ENCODE data around the gene OR3A2.
"Not testable (repeated sequence)": the region's sequence is repeated elsewhere in the genome, so short reads cannot be mapped to it uniquely, and the experiment has no call there.

OR3A2 gene

DNA sequence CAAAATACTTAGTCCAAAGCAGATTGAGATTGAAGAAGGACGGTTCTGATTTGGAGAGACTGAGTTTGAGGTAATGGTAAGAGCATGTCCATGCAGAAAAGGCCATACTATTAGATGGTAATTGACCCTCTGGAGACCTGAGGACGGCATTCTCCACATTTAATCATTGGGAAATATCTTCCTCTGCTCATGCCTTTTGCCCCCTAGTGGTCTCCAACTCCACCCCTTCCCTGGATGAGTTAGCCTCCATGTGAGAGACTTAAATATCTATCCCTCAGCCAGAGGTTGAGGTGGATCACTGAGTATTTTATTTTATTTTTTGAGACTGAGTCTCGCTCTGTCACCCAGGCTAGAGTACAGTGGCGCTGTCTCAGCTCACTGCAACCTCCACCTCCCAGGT lies 77.5 kb downstream of the OR3A2 start:
- TF ChIP-seq, protein P1, sequence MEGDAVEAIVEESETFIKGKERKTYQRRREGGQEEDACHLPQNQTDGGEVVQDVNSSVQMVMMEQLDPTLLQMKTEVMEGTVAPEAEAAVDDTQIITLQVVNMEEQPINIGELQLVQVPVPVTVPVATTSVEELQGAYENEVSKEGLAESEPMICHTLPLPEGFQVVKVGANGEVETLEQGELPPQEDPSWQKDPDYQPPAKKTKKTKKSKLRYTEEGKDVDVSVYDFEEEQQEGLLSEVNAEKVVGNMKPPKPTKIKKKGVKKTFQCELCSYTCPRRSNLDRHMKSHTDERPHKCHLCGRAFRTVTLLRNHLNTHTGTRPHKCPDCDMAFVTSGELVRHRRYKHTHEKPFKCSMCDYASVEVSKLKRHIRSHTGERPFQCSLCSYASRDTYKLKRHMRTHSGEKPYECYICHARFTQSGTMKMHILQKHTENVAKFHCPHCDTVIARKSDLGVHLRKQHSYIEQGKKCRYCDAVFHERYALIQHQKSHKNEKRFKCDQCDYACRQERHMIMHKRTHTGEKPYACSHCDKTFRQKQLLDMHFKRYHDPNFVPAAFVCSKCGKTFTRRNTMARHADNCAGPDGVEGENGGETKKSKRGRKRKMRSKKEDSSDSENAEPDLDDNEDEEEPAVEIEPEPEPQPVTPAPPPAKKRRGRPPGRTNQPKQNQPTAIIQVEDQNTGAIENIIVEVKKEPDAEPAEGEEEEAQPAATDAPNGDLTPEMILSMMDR (IDR thresholded peaks at IDR 0.05; ENCODE audit: low read depth, low read length): no peak
- DNase-seq: no peak
- H3K27ac ChIP-seq: no peak overlapping the region
- peaks cover 2% of the 10 kb centered on the region for H3K9me3 ChIP-seq (ENCODE audit: severe bottlenecking)
- no peak overlapping the region for H3K4me3 ChIP-seq (ENCODE audit: low read depth, low read length)
- H3K36me3 ChIP-seq: no peaks in the 10 kb centered on the region
- H3K27me3 ChIP-seq (ENCODE audit: insufficient read depth, low read depth, severe bottlenecking): peaks cover 79% of the 10 kb centered on the region

DNA sequence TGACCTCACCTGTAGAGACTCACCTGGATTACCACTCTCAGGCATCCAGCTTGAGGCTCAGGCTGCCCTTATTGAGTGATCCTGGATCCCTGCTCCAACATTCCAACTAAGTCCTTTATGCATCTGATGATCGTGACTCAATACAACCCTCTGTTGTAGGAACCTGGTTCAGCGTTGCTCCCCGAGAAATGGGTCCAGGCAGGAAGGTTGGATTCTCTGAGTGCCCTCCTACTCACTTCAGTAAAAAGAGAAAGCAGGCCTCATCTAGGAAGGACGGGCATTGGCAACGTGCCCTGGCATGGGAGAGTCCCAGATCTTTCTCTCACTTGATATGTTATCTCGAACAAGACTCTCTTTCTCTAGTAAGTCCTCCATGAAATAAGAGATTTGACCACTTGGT lies 87.8 kb downstream of the OR3A2 start, which contains the start of gene OR3A1:
TSS of gene OR3A1 (minus strand) at position 101 of the 400 bp plus-strand sequence. CDS start 5,778 bp downstream, outside the sequence.
- no peak within 1 kb of the TSS for H3K4me3 ChIP-seq (ENCODE audit: low read depth, low read length)
- no peaks in the 10 kb centered on the region for H3K36me3 ChIP-seq
- TF ChIP-seq, protein P1 (IDR thresholded peaks at IDR 0.05; ENCODE audit: low read depth, low read length): no peak
- peaks cover 6% of the 10 kb centered on the region for H3K9me3 ChIP-seq (ENCODE audit: severe bottlenecking)
- H3K27me3 ChIP-seq (ENCODE audit: insufficient read depth, low read depth, severe bottlenecking): peaks cover 56% of the 10 kb centered on the region
- no peak within 1 kb of the TSS for H3K27ac ChIP-seq
- no peak for DNase-seq

DNA sequence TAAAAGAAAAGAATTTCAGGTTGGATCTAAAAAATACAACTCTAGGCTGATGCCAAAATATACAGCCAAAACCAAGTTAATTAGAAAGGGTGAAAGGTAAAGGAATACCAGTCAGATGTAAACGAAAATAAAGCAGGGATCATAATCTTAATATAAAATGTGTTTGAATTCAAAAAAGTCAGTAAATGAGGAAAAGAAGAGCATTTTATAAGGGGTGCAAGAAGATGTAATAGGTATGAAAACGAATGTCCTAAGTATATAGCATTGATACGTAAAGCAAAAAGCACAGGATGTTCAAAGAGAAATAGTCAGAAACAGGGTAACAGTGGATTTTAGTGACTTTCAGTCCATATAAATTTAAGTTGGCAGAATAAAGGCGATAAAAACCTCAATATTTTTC lies 90.5 kb downstream of the OR3A2 start:
- TF ChIP-seq, protein P1 (IDR thresholded peaks at IDR 0.05; ENCODE audit: low read depth, low read length): no peak
- Histone ChIP-seq H3K27ac (no peak overlapping the region), H3K36me3 (no peaks in the 10 kb centered on the region), H3K4me3 (ENCODE audit: low read depth, low read length) (no peak overlapping the region), H3K9me3 (ENCODE audit: severe bottlenecking) (peaks cover 7% of the 10 kb centered on the region), H3K27me3 (ENCODE audit: insufficient read depth, low read depth, severe bottlenecking) (peaks cover 65% of the 10 kb centered on the region)
- no peak for DNase-seq

DNA sequence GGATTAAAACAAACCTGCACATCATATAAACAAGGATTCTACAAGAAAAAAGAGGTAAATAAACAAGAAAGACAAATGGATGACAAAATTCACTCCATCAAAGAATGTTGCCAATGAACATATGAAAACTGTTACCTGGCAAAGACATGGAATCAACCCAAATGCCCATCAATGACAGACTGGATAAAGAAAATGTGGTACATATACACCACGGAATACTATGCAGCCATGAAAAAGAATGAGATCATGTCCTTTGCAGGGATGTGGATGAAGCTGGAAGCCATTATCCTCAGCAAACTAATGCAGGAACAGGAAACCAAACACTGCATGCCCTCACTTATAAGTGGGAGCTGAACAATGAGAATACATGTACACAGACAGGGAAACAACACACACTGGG lies 92.6 kb downstream of the OR3A2 start:
- H3K27me3 ChIP-seq (ENCODE audit: insufficient read depth, low read depth, severe bottlenecking): peaks cover 64% of the 10 kb centered on the region
- not testable (repeated sequence) for H3K36me3 ChIP-seq; H3K27ac ChIP-seq; DNase-seq; H3K4me3 ChIP-seq (ENCODE audit: low read depth, low read length); H3K9me3 ChIP-seq (ENCODE audit: severe bottlenecking)

DNA sequence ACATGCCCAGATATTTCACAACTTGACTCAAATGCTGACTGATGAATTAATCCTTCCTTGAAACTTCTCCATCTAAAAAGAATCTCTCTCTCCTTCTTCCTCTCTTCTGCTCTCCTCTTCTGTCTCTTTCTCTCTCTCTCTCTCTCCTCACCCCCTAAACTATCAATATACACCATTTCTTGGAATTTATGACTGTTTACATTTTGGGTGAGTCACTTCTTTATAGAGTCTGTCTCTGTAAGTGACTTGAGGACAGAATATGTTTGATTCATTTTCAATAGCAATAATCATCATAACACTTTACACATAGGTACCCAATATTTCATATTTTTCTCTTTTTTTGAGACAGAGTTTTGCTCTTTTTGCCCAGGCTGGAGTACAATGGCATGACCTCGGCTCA lies 103.2 kb downstream of the OR3A2 start:
- TF ChIP-seq, protein P1 (IDR thresholded peaks at IDR 0.05; ENCODE audit: low read depth, low read length): no peak
- Histone ChIP-seq H3K4me3 (ENCODE audit: low read depth, low read length) (no peak overlapping the region), H3K9me3 (ENCODE audit: severe bottlenecking) (peaks cover 2% of the 10 kb centered on the region), H3K27me3 (ENCODE audit: insufficient read depth, low read depth, severe bottlenecking) (peaks cover 54% of the 10 kb centered on the region), H3K36me3 (no peaks in the 10 kb centered on the region), H3K27ac (no peak overlapping the region)
- DNase-seq: no peak

DNA sequence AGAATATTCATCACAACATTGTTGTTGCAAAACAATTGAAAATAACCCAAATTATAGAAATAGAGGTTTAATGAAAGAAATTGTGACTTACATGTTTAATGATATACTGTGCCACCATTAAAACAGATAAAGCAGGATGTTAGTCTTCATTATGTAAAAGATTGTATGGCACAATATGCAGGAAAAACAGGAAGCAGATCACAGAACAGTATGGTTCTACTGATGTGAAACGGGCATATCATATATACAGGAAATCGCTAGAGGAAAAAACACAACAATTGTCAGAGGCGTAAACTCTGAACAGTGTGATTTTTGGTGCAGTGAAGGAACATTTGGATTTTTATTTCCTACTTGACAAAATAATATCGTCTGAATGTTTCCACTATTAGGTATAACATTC lies 110.0 kb downstream of the OR3A2 start:
- H3K36me3 ChIP-seq: no peaks in the 10 kb centered on the region
- no peak overlapping the region for H3K27ac ChIP-seq
- peaks cover 5% of the 10 kb centered on the region for H3K9me3 ChIP-seq (ENCODE audit: severe bottlenecking)
- TF ChIP-seq, protein P1 (IDR thresholded peaks at IDR 0.05; ENCODE audit: low read depth, low read length): no peak
- no peak for DNase-seq
- H3K27me3 ChIP-seq (ENCODE audit: insufficient read depth, low read depth, severe bottlenecking): peaks cover 41% of the 10 kb centered on the region
- no peak overlapping the region for H3K4me3 ChIP-seq (ENCODE audit: low read depth, low read length)
